Smooth muscle cell of trachea (primary cell): ENCODE data around the gene BCL2L12. TPM values are rescaled to one million over a fixed set of nuclear protein-coding genes. Genes with fewer than 3 reads are reported as not detected.

Experiments used
- total RNA-seq: library from RNA; depleted of rRNA; stranded (reverse); fragments of >200 nt; gene quantifications from 2 replicates; pipeline ENCODE4 v1.2.1, GENCODE V29; 2014

Gene BCL2L12, protein sequence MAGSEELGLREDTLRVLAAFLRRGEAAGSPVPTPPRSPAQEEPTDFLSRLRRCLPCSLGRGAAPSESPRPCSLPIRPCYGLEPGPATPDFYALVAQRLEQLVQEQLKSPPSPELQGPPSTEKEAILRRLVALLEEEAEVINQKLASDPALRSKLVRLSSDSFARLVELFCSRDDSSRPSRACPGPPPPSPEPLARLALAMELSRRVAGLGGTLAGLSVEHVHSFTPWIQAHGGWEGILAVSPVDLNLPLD
- 4.8 and 5.5 TPM in 2 replicates for total RNA-seq

DNA sequence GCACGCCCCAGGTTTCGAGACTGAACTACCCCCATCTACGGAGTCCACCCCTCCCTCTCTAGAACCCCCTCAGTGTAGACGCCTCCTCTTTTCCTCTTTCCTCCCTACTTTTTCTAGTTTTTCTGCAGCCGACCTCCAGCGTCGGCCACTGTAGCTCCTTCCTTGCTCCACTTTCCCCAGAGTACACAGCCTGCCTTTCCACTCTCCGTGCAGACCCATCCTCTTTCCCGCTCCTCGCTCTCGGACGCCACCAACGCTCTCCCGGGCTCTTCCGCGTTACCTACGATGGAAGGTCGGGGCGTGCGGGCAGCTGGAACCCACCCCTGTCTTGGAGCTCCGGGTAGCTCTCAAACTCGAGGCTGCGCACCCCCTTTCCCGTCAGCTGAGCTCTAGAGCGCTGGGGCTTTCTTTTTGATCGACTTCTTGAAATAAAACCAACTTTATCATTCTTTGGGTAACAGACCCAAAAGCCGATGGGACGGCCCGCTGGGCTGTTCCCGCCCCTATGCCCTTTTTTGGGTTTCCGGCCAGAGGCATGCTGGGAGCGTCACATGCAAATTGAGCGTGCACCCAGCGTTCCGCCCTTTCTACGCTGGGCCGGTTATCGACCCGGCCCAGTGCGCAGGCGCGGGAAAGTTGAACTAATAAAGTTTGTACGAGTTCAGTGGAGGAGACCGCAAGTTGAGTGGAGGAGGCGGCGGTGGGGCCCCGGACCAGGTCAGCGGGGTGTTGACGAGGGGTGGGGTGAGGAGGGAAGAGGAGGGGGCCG is at the start of gene BCL2L12, which contains the start of gene IRF3:
BCL2L12 (plus strand) TSS at position 583 of the 769 bp plus-strand sequence. CDS start 760 bp downstream, outside the sequence.
IRF3 (minus strand) TSS at position 507 of the 769 bp plus-strand sequence. CDS start 1,019 bp downstream, outside the sequence.

DNA sequence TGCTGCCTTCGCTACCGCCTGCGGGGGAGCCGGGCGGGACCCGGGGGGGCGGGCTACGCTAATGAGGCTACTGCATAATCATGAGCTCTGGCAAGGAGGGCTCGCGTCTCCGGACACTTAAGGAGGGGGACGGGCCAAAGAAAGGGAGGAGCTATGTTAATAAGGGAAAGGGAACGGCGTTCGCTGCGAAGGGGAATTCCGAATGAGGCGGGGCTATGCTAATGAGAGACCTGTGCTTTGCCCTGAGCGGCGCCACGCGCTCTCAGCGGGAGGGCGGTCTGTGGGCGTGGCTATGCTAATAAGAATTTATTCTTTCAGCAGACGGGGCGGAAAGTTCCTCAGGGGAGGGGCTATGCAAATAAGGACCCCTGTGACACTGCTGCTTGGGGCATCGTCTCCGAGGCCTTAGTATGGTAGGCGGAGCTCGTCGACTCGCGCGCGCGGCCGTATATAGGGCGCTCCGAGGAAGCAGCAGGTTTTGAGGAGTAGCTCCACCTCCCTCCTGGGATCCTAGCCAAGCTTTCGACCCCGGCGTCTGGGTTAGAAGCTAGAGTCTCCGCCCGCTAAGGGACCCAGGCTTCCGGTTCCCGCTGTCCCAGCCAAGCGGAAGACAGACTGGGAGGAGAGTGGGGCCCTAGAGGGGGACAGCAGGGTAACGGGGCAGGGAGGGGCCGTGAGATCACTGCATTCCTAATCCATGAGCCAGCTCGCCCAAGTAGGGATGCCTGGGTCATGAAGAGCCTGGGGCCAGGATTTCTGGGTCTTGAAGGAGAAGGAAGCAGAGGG is 25.4 kb upstream of the BCL2L12 start, which contains the start of gene RRAS:
RRAS (minus strand) TSS at position 31 of the 786 bp plus-strand sequence. CDS start 45 bp downstream, outside the sequence.

DNA sequence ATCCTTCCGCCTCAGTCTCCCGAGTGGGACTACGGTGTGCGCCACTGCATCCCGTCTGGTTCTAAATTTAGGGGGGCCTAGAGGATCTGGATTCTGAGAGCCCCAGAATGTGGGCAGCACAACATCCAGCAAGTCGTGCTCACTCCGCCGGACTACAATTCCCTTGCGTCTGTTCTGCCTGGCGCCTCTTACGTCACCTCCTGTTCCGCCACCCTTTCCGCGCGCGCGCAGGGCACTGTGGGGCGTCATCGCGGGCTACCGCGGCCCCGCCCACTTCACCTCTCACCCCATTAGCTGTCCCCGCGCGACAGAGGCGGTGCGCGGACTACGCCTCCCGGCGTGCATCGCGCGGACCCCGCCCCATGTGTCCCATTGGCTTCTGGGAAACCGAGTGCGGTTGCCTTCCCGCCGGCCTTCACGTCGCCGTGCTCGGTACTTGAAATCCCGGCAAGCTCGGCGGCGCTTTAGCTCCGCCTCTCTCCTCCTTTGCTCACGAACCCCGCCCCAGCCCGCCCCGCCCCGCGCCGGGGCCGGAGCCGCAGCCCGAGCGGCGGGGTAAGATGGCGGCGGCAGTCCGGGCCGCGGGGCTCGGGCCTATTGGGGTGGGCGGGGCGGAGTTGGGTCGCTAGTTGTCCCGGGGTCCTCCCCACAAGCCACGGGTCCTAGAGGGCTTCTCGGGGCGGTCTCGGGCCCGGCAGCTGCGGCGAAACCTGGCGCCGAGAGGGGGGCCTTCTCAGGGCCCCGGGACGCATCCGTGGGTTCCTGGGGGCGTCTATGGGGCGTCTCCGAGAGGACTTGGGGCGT is 23.8 kb upstream of the BCL2L12 start, which contains the start of gene SCAF1:
SCAF1 (plus strand) TSS at position 522 of the 804 bp plus-strand sequence. CDS start 2,818 bp downstream, outside the sequence.

DNA sequence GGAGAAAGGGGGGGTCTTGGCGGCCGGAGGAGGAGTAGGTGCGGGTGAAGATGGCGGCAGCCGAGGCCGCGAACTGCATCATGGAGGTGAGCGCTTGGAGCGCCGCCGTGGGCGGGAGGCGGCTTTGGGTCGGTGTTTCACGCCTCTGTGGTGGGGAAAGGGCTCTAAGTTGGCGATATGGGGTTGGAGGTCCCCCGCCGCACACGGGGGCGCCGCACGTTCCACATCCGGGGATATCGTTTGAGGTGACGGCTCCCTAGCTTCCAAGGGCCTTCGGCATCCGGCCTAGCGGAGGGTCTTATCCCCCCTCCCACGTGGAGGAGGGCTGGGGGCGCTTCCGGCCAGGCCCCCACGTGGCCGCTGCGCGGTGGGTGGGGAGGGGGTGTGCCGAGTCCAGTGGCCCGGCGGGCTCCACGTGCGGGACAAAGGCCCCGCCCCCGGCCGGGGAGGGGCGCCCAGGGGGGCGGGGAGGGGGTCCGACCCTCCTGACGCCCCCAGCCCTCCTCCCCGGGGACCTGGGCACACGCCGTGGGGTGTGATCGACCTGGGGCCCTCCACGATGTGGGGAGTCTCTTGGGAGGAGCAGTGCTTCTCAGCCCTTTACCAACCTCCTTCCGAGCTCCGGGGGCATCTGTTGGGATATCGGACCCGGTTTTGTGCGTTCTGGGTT is 11.6 kb downstream of the BCL2L12 start, which contains the start of gene PRMT1:
PRMT1 (plus strand) TSS at position 41 of the 670 bp plus-strand sequence; CDS start at position 51, 10 bp downstream.

DNA sequence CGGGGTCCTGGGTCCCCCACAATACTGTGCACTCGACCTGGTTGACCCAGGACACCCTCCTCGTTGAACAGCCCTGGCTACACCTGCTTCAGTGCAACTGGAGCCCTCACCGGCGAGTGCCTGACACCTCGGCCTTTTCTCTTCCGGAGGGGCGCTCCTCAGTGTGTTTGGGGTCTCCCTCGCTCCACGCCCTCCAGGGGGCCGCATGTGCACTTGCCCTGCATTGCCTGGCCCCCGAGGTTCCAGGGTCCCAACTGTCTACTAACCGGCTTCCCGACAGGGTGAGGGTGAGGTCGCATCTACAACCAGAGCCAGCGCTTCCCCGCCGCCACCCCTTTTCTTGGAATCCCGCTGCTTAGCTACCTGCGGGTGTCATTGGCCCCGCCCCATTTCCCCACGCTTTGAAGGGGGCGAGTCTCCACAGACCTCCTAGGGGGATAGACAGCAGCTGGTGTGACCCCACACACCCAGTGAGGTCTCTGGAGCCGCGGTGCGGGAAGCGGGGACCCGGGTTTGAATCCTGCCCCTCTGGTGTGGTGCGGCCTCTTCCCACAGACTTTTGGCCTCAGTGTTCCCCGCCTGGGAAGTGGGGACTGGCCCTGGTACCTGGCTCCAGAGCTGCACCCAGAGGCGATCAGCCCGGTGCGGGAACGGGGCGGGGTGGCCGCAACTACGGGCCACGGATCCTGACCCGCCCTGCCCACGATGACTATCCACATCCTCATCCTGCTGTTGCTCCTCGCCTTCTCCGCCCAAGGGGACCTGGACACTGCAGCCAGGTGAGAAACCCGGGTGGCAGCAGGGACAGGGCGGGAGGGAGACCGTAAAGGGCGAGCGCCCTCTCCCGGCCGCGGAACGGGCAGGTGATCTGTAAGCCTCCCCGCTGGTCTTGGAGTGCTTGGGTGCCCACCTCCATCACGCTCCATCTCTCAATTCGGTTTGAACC is 23.7 kb downstream of the BCL2L12 start, which contains the start of gene ADM5:
ADM5 (plus strand) TSS at position 462 of the 946 bp plus-strand sequence; CDS start at position 706, 244 bp downstream.

DNA sequence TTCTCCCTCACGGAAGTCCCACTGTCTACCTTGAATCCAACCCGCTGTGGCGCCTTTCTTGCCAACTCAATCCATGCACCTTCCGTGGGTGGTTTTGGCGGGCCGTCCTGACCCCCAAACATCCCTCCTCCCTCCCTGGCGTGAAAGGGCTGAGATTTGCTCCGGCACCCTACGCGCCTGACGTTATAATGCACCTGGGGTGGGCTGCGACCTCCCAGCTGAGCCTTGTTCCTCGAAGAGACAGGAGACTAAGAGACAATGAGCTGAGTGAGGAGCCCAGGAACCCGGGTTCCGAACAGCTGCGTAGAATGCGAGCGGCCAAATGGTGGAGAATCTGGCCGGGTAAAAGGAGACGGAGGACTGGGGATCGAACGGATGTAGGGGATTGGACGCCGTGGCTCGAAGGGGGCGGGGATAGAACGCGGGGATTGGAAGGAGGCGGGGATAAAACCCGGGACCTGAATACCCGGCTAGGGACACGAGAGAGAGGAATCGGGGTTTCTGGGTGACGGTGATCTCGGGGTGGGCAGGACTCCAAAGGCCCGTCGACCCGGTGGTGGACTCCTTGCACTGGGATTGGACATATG is 25.0 kb downstream of the BCL2L12 start, which contains the start of gene CPT1C:
CPT1C (plus strand) TSS at position 461 of the 587 bp plus-strand sequence. CDS start 1,137 bp downstream, outside the sequence.

Other genes starting within 250 kb of the BCL2L12 start
- gene PTH2, start 242.5 kb upstream of the BCL2L12 start, total RNA-seq: not detected in 2 replicates
- gene GFY, start 240.5 kb upstream of the BCL2L12 start, total RNA-seq: not detected in 2 replicates
- gene SLC17A7, start 224.4 kb upstream of the BCL2L12 start, total RNA-seq: 0.15 and 0.33 TPM in 2 replicates
- gene PIH1D1, start 214.1 kb upstream of the BCL2L12 start, total RNA-seq: 103 and 145 TPM in 2 replicates
- gene ALDH16A1, start 212.7 kb upstream of the BCL2L12 start, total RNA-seq: 16.5 and 33.7 TPM in 2 replicates
- 3.6 and 7.9 TPM in 2 replicates for gene FLT3LG, start 191.7 kb upstream of the BCL2L12 start, total RNA-seq
- gene RPL13A, start 178.3 kb upstream of the BCL2L12 start, total RNA-seq: 2,428 and 4,431 TPM in 2 replicates
- 2,449 and 2,469 TPM in 2 replicates for gene RPS11, start 169.5 kb upstream of the BCL2L12 start, total RNA-seq
- gene FCGRT, start 153.3 kb upstream of the BCL2L12 start, total RNA-seq: 37.2 and 105 TPM in 2 replicates
- gene RCN3, start 137.9 kb upstream of the BCL2L12 start, total RNA-seq: 228 and 362 TPM in 2 replicates
- gene NOSIP, start 85.4 kb upstream of the BCL2L12 start, total RNA-seq: 48.5 and 71.3 TPM in 2 replicates
- gene PRRG2, start 84.6 kb upstream of the BCL2L12 start, total RNA-seq: 0.29 and 1.2 TPM in 2 replicates
- gene PRR12, start 74.8 kb upstream of the BCL2L12 start, total RNA-seq: 3.8 and 4.5 TPM in 2 replicates
- 46.0 and 96.3 TPM in 2 replicates for gene RRAS, start 25.8 kb upstream of the BCL2L12 start, total RNA-seq
- 26.6 and 30.6 TPM in 2 replicates for gene SCAF1, start 23.7 kb upstream of the BCL2L12 start, total RNA-seq
- gene IRF3, start 76 bp upstream of the BCL2L12 start, total RNA-seq: 33.3 and 69.5 TPM in 2 replicates
- 224 and 304 TPM in 2 replicates for gene PRMT1, start 11.3 kb downstream of the BCL2L12 start, total RNA-seq
- gene ADM5, start 23.7 kb downstream of the BCL2L12 start, total RNA-seq: 0.44 and 0.83 TPM in 2 replicates
- gene CPT1C, start 25.2 kb downstream of the BCL2L12 start, total RNA-seq: 29.7 and 37.5 TPM in 2 replicates
- gene TSKS, start 97.4 kb downstream of the BCL2L12 start, total RNA-seq: 0.17 and 0.44 TPM in 2 replicates
- 110 and 154 TPM in 2 replicates for gene AP2A1, start 101.1 kb downstream of the BCL2L12 start, total RNA-seq
- 30.4 and 46.0 TPM in 2 replicates for gene FUZ, start 147.4 kb downstream of the BCL2L12 start, total RNA-seq
- 17.7 and 26.9 TPM in 2 replicates for gene MED25, start 152.4 kb downstream of the BCL2L12 start, total RNA-seq
- 58.6 and 81.0 TPM in 2 replicates for gene PTOV1, start 185.2 kb downstream of the BCL2L12 start, total RNA-seq
- 43.3 and 55.9 TPM in 2 replicates for gene PNKP, start 201.6 kb downstream of the BCL2L12 start, total RNA-seq
- gene AKT1S1, start 211.4 kb downstream of the BCL2L12 start, total RNA-seq: 11.8 and 18.9 TPM in 2 replicates
- 21.4 and 24.8 TPM in 2 replicates for gene TBC1D17, start 211.8 kb downstream of the BCL2L12 start, total RNA-seq
- 1.0 and 1.3 TPM in 2 replicates for gene IL4I1, start 231.0 kb downstream of the BCL2L12 start, total RNA-seq